DMS53 treated with DMSO at 0.1 percent for 48 hours (cell line): Measurements from ENCODE around the gene ZSCAN12.
A peak's percentile ranks its signal among the peaks of the same experiment; 100 is the strongest.

ENCODE experiments used
- DNase-seq: peaks from one replicate; lab custom pipeline; 2025; ENCODE audit not compliant: unreplicated experiment; lab: John Stamatoyannopoulos, UW

ZSCAN12 gene

GRCh38 chr6:28354688-28355554 is 44.6 kb downstream of the ZSCAN12 start:
- DNase-seq: no peak

GRCh38 chr6:28353981-28354676 is 45.4 kb downstream of the ZSCAN12 start:
- peak; percentile 87 for DNase-seq

DNA sequence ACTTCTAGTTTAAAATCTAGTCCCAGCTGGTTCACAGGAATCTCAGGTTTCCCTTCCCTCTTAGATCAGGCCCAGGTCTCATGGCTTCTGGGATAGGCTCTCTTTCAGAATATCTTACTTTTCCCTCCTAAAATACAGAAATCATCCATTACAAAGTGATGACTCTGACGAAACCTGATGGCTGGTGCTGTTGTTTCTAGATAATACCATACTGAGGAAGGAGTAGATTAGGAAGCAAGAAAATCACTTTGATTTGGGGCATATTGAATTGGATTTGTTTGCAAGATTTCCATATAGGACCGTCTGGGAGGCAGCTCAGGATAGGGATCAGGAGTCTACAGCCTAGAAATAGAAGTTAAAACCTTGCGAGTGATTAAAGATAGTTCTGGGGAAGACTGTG is 46.2 kb downstream of the ZSCAN12 start:
- DNase-seq: peak; percentile 25

DNA sequence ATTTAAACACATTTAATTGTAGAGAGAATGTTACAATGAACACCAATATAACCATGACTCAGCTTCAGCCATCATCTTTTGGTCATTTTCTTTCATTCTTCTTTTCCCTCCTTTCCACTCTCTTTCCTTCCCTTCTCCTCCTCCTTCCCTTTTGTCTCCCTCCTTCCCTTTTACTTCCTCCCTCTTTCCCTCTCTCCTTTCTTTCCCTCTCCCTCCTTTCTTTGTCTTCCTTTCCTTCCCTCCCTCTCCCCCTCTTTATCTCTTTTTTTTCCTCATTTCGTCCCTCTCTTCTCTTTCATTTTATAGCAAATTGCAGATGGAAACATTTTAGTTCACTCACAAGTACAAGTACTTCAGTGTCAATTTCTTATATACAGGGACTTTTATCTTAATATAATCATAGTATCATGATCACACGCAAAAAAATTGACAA is 48.0 kb downstream of the ZSCAN12 start:
- no peak for DNase-seq

DNA sequence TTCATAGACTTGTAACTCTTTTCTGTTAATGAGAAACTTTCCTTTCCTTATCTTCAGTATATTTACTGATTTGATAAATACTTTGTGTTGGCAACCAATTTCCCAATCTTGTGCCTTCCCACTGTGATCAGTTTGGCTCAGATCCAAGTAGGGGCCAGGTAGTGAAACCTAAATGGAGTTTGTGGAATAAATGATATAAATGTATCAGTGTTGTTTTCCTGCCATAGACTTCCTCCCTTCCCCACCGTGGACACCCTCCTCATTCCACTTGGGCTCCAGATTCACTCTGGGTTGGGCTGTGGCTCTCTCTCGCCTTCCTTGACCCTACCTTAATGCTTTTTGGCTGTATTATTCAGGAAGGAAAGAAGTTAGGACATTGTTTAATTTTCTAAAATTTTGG is 48.5 kb downstream of the ZSCAN12 start:
- DNase-seq: no peak

- peak; percentile 88 for DNase-seq
These were observed 49.4 kb downstream of the ZSCAN12 start, which contains the start of gene ZKSCAN3 for GRCh38 chr6:28349892-28350737. TSS of gene ZKSCAN3 (plus strand) at chr6:28349947. CDS start at chr6:28359587, 9,640 bp downstream.

DNA sequence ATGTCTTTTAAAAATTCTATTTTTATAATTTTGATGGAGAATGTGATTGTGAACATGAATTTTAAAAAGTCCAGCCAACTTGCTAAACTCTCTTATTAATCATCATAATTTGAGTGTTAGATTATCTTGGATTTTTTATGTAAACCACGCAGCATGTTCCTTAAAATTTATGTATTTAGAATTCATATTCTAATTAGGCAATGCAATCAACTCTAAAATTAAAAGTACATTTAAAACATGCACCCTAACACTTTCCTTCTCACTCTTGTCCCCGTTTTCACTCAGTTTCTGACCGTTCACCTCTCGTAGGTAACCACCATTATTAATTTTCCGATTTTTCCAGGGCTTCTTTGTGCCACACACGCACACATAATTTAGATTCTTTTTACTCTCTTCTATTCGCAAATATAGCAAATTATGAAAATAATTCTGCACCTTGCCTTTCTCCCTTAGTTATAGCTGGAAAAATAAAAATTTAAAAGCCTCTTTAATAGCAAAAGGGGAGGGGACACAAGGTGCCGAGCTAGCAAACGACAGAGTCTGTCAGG is 50.1 kb downstream of the ZSCAN12 start:
- no peak for DNase-seq

GRCh38 chr6:28347119-28347518 is 52.4 kb downstream of the ZSCAN12 start:
- no peak for DNase-seq

DNA sequence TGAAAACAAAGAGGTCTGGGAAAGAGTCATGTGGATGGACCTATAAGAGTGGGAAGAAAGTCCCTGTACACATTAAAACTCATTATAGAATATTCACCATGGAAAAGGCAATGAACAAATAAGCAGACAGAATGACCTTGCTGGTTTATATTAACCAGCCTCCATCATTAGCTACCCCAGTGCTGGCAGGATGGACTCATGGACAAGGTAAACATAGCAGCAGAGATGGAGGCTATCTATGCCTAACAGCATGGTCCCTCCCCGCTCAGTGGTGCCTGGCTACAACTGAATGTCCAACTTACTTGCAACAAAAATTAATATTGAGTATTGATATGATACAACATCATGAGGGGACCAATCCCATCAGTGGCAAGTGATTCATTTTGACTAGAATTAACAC is 54.3 kb downstream of the ZSCAN12 start:
- no peak for DNase-seq

- DNase-seq: no peak
These were observed 55.5 kb downstream of the ZSCAN12 start for GRCh38 chr6:28343898-28344677.

- no peak for DNase-seq
These were observed 59.0 kb downstream of the ZSCAN12 start for GRCh38 chr6:28340310-28341095.

GRCh38 chr6:28337121-28337520 is 62.4 kb downstream of the ZSCAN12 start:
- no peak for DNase-seq

- peak; percentile 61 for DNase-seq
These were observed 63.0 kb downstream of the ZSCAN12 start for GRCh38 chr6:28336284-28337120.

GRCh38 chr6:28335564-28336283 is 63.8 kb downstream of the ZSCAN12 start, which contains the start of gene ZSCAN31:
TSS of gene ZSCAN31 (minus strand) at chr6:28336148. CDS start at chr6:28329683, 6,465 bp downstream.
- DNase-seq: peak; percentile 89

DNA sequence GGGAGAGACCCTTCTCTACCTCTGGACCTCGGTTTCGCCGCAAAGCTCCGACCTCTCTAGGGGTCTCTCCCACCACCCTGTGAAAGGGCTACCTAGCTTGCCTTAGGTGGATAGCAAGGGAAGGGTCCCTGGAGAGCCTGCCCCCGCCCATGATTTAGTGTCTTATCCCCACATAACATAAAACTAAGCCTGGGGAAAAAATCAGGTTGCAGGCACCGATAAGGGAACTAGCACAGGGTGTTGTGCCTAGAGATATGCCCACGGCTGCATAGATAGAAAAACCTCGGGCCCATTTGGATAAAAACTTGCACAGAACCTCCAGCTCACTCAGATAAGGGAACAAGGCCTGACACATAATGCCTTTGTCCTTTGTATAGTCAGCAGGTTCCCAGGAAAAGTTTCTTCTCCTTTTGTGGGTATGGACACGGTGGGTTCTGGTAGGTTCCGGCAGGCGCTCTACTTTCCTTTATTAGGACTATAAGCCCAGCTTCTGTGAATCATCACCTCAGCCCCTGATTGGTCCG is 64.4 kb downstream of the ZSCAN12 start:
- DNase-seq: no peak

GRCh38 chr6:28334286-28335039 is 65.1 kb downstream of the ZSCAN12 start:
- no peak for DNase-seq

DNA sequence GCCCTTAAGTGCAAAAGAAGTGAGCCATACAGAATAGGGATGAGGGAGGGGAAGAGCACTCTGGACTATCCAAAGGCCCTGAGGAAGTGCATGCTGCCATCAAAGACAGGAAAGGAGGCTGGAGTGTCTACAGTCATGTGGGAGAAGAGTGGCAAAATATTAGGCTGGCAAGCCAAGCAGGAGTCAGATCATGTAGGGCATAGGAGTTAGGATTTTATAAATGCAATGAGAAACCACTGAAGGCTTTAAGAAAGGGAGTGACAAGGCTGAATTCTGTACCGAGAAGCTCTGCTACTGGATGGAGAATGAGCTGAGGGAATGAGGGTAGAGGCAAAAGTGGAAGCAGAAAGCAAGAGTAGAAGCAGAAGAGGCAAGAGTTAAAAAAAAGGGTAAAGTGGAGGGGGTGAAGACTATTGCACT is 65.9 kb downstream of the ZSCAN12 start:
- DNase-seq: no peak
